Activated T-cell treated with anti-CD3 and anti-CD28 coated beads, Interleukin-2, amount 50 U/mL, for 4 hours (primary cell): Measurements from ENCODE around the gene CXCL8. TPM values are rescaled to one million over a fixed set of nuclear protein-coding genes. Genes with fewer than 3 reads are reported as not detected.
"Not testable (repeated sequence)": the region's sequence is repeated elsewhere in the genome, so short reads cannot be mapped to it uniquely, and the experiment has no call there.

Source experiments
- ATAC-seq, 2 donors: fragments of 200-7000 bp; cut with Tn5 transposase; one replicate each; pipeline ENCODE4 v1.10.0; 2021
- DNase-seq: peaks from one replicate; pipeline ENCODE4 v3.0.0-alpha.2; 2020
- H3K27me3 Mint-ChIP-seq: one replicate; pipeline ENCODE4 v1.8.0; 2021; ENCODE audit warnings: low read depth, mixed read lengths
- H3K36me3 Mint-ChIP-seq: one replicate; pipeline ENCODE4 v1.8.0; 2022; ENCODE audit warnings: mixed read lengths; ENCODE audit not compliant: insufficient read depth
- H3K4me1 Mint-ChIP-seq: one replicate; pipeline ENCODE4 v1.8.0; 2021; ENCODE audit warnings: low read depth, mixed read lengths
- H3K4me3 Mint-ChIP-seq: one replicate; pipeline ENCODE4 v1.8.0; 2021; ENCODE audit warnings: mild to moderate bottlenecking, moderate library complexity, mixed read lengths
- H3K9me3 Mint-ChIP-seq: one replicate; pipeline ENCODE4 v1.8.0; 2021; ENCODE audit warnings: mixed read lengths
- total RNA-seq, 3 donors: library from RNA; stranded (reverse); gene quantifications; one replicate each; pipeline ENCODE4 v1.2.1, GENCODE V29; 2021

The CXCL8 gene
- total RNA-seq, 3 donors from 2014 or later = 2.5 to 4.2 (median 3.9) TPM

- Mint-ChIP-seq H3K4me3 (no peak overlapping the region), H3K36me3 (no peaks in the 10 kb centered on the region), H3K4me1 (no peaks in the 10 kb centered on the region), H3K9me3 (no peaks in the 10 kb centered on the region), H3K27me3 (peaks cover 2% of the 10 kb centered on the region)
- DNase-seq (no peak), ATAC-seq (no peak)
Measured at GRCh38 chr4:73744203-73744602, 3.8 kb downstream of the CXCL8 start.

- H3K4me3 Mint-ChIP-seq = no peak overlapping the region
- H3K4me1 Mint-ChIP-seq = no peaks in the 10 kb centered on the region
- no peaks in the 10 kb centered on the region for H3K36me3 Mint-ChIP-seq
- DNase-seq (no peak), ATAC-seq (no peak)
- H3K27me3 Mint-ChIP-seq = peaks cover 2% of the 10 kb centered on the region
- H3K9me3 Mint-ChIP-seq = no peaks in the 10 kb centered on the region
Measured at GRCh38 chr4:73750730-73751129, 10.4 kb downstream of the CXCL8 start.

GRCh38 chr4:73751166-73751565 is 10.8 kb downstream of the CXCL8 start:
- Mint-ChIP-seq H3K9me3 (no peaks in the 10 kb centered on the region), H3K36me3 (no peaks in the 10 kb centered on the region), H3K4me1 (no peaks in the 10 kb centered on the region), H3K27me3 (peaks cover 2% of the 10 kb centered on the region), H3K4me3 (no peak overlapping the region)
- ATAC-seq (no peak), DNase-seq (no peak)

- H3K4me1 Mint-ChIP-seq = no peaks in the 10 kb centered on the region
- H3K9me3 Mint-ChIP-seq = no peaks in the 10 kb centered on the region
- DNase-seq (no peak), ATAC-seq (no peak)
- no peak overlapping the region for H3K4me3 Mint-ChIP-seq
- peaks cover 2% of the 10 kb centered on the region for H3K27me3 Mint-ChIP-seq
- no peaks in the 10 kb centered on the region for H3K36me3 Mint-ChIP-seq
Measured at GRCh38 chr4:73751830-73752229, 11.5 kb downstream of the CXCL8 start.

GRCh38 chr4:73752424-73752823 is 12.1 kb downstream of the CXCL8 start:
- Mint-ChIP-seq H3K9me3 (no peaks in the 10 kb centered on the region), H3K27me3 (peaks cover 2% of the 10 kb centered on the region), H3K4me1 (no peaks in the 10 kb centered on the region), H3K36me3 (no peaks in the 10 kb centered on the region), H3K4me3 (no peak overlapping the region)
- DNase-seq = no peak
- ATAC-seq = no peak

GRCh38 chr4:73753215-73753614 is 12.8 kb downstream of the CXCL8 start:
- Mint-ChIP-seq H3K4me3 (no peak overlapping the region), H3K9me3 (no peaks in the 10 kb centered on the region), H3K27me3 (no peaks in the 10 kb centered on the region), H3K4me1 (no peaks in the 10 kb centered on the region), H3K36me3 (no peaks in the 10 kb centered on the region)
- ATAC-seq (no peak), DNase-seq (no peak)

- H3K4me1 Mint-ChIP-seq = no peaks in the 10 kb centered on the region
Measured at GRCh38 chr4:73754934-73755333, 14.6 kb downstream of the CXCL8 start.

GRCh38 chr4:73759357-73759756 is 19.0 kb downstream of the CXCL8 start:
- no peaks in the 10 kb centered on the region for H3K27me3 Mint-ChIP-seq
- ATAC-seq = no peak
- no peaks in the 10 kb centered on the region for H3K9me3 Mint-ChIP-seq
- H3K4me1 Mint-ChIP-seq = no peaks in the 10 kb centered on the region
- no peak overlapping the region for H3K4me3 Mint-ChIP-seq
- H3K36me3 Mint-ChIP-seq = no peaks in the 10 kb centered on the region
- DNase-seq = no peak

More at GRCh38 chr4:73754934-73755333, 14.6 kb downstream of the CXCL8 start:
- DNase-seq (no peak), ATAC-seq (no peak)
- H3K4me3 Mint-ChIP-seq = no peak overlapping the region
- H3K9me3 Mint-ChIP-seq = no peaks in the 10 kb centered on the region
- no peaks in the 10 kb centered on the region for H3K36me3 Mint-ChIP-seq
- no peaks in the 10 kb centered on the region for H3K27me3 Mint-ChIP-seq

- no peak for ATAC-seq
- Mint-ChIP-seq H3K4me3 (no peak overlapping the region), H3K4me1 (no peaks in the 10 kb centered on the region), H3K27me3 (no peaks in the 10 kb centered on the region), H3K9me3 (no peaks in the 10 kb centered on the region), H3K36me3 (no peaks in the 10 kb centered on the region)
- no peak for DNase-seq
Measured at GRCh38 chr4:73761856-73762255, 21.5 kb downstream of the CXCL8 start.

- no peak for ATAC-seq
- no peaks in the 10 kb centered on the region for H3K36me3 Mint-ChIP-seq
Measured at GRCh38 chr4:73762409-73762808, 22.0 kb downstream of the CXCL8 start.

GRCh38 chr4:73763877-73764276 is 23.5 kb downstream of the CXCL8 start:
- no peaks in the 10 kb centered on the region for H3K9me3 Mint-ChIP-seq
- no peaks in the 10 kb centered on the region for H3K27me3 Mint-ChIP-seq
- DNase-seq (no peak), ATAC-seq (no peak)
- H3K4me3 Mint-ChIP-seq = no peak overlapping the region
- H3K36me3 Mint-ChIP-seq = no peaks in the 10 kb centered on the region
- H3K4me1 Mint-ChIP-seq = no peaks in the 10 kb centered on the region

More at GRCh38 chr4:73762409-73762808, 22.0 kb downstream of the CXCL8 start:
- Mint-ChIP-seq H3K4me1 (no peaks in the 10 kb centered on the region), H3K27me3 (no peaks in the 10 kb centered on the region), H3K4me3 (no peak overlapping the region), H3K9me3 (no peaks in the 10 kb centered on the region)
- no peak for DNase-seq

- ATAC-seq (no peak), DNase-seq (no peak)
- Mint-ChIP-seq H3K9me3 (no peaks in the 10 kb centered on the region), H3K27me3 (no peaks in the 10 kb centered on the region), H3K4me1 (no peaks in the 10 kb centered on the region), H3K36me3 (no peaks in the 10 kb centered on the region), H3K4me3 (no peak overlapping the region)
Measured at GRCh38 chr4:73764513-73764912, 24.1 kb downstream of the CXCL8 start.

- ATAC-seq (no peak), DNase-seq (no peak)
- Mint-ChIP-seq H3K4me3 (no peak overlapping the region), H3K36me3 (no peaks in the 10 kb centered on the region), H3K9me3 (no peaks in the 10 kb centered on the region), H3K4me1 (no peaks in the 10 kb centered on the region), H3K27me3 (no peaks in the 10 kb centered on the region)
Measured at GRCh38 chr4:73765296-73765695, 24.9 kb downstream of the CXCL8 start.

GRCh38 chr4:73770917-73771316 is 30.5 kb downstream of the CXCL8 start:
- no peaks in the 10 kb centered on the region for H3K9me3 Mint-ChIP-seq
- DNase-seq (no peak), ATAC-seq (no peak)
- no peak overlapping the region for H3K4me3 Mint-ChIP-seq
- peaks cover 3% of the 10 kb centered on the region for H3K27me3 Mint-ChIP-seq
- H3K36me3 Mint-ChIP-seq = no peaks in the 10 kb centered on the region
- no peaks in the 10 kb centered on the region for H3K4me1 Mint-ChIP-seq

- Mint-ChIP-seq H3K4me3 (no peak overlapping the region), H3K27me3 (peaks cover 3% of the 10 kb centered on the region)
Measured at GRCh38 chr4:73772363-73772762, 32.0 kb downstream of the CXCL8 start.

GRCh38 chr4:73774406-73774805 is 34.0 kb downstream of the CXCL8 start:
- H3K9me3 Mint-ChIP-seq, H3K4me3 Mint-ChIP-seq, H3K27me3 Mint-ChIP-seq, H3K4me1 Mint-ChIP-seq, DNase-seq, ATAC-seq, H3K36me3 Mint-ChIP-seq: not testable (repeated sequence)

More at GRCh38 chr4:73772363-73772762, 32.0 kb downstream of the CXCL8 start:
- H3K36me3 Mint-ChIP-seq = no peaks in the 10 kb centered on the region
- DNase-seq = no peak
- no peaks in the 10 kb centered on the region for H3K9me3 Mint-ChIP-seq
- no peaks in the 10 kb centered on the region for H3K4me1 Mint-ChIP-seq
- ATAC-seq = no peak
